ENCODE measurements around the gene HIVEP3. TPM values are rescaled to one million over a fixed set of nuclear protein-coding genes. Genes with fewer than 3 reads are reported as not detected.

The HIVEP3 gene
- total RNA-seq, 5 donors from 2014 or later (not counting 1 experiment from before 2014, with no cell fraction given) = 7.0 to 15.3 (median 8.8) TPM

DNA sequence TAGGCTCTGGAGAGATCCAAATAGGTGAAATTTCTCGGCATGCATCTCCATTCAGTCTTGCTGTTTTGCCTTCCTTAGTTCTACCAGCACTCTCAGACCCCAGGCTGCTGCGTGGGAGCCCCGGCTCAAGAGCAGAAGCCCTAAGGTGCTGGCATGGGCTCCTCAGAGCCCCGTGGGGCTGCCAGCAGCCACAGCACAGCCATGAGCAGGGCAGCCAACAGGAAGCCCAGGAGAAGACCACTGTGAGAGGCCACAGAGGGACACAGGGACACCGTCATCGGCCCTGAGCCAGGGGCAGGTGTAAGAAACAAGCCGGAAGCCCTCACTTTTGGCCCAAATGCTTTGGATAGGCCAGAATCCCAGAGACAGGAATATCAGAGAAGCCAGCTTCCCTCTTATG is 66.6 kb downstream of the HIVEP3 start:
- no peaks in the 10 kb centered on the region for H3K27me3 Mint-ChIP-seq
- WGBS (ENCODE audit: insufficient coverage) = 91% methylated on average over 5 of the region's 7 CpGs
- Histone ChIP-seq H3K4me3 (ENCODE audit: control insufficient read depth in 1 of 2, extremely low read depth in 1 of 2, low read length in 1 of 2) (no peak overlapping the region), H3K9me3 (no peaks in the 10 kb centered on the region), H3K27ac (ENCODE audit: low read length) (no peak overlapping the region), H3K36me3 (ENCODE audit: control insufficient read depth in 2 of 2, extremely low read depth in 1 of 2, insufficient read depth in 1 of 2, low read length in 1 of 2) (no peaks in the 10 kb centered on the region), H3K27me3 (replicated peaks in 1 of 2; ENCODE audit: control insufficient read depth in 2 of 2, extremely low read depth in 1 of 2, insufficient read depth in 2 of 2, low read length in 1 of 2) (no peaks in the 10 kb centered on the region), H3K4me1 (ENCODE audit: control insufficient read depth in 1 of 2, extremely low read depth in 1 of 2, insufficient read depth in 2 of 2, low read length in 2 of 2) (peaks cover 0 to 3% of the 10 kb centered on the region in 2 experiments)
- H3K9me3 Mint-ChIP-seq = peaks cover 0 to 4% (median 0%) of the 10 kb centered on the region in 3 donors
- CTCF ChIA-PET = no interaction called here
- ATAC-seq (replicated peaks in 1 of 4) (no peak), DNase-seq (no peak)
- H3K36me3 Mint-ChIP-seq = peaks cover 19% of the 10 kb centered on the region
- no peak overlapping the region for H3K27ac Mint-ChIP-seq
- no peak overlapping the region for H3K4me3 Mint-ChIP-seq
- POLR2A ChIA-PET = no interaction called here
- peaks cover 13 to 18% (median 15%) of the 10 kb centered on the region in 3 donors for H3K4me1 Mint-ChIP-seq

DNA sequence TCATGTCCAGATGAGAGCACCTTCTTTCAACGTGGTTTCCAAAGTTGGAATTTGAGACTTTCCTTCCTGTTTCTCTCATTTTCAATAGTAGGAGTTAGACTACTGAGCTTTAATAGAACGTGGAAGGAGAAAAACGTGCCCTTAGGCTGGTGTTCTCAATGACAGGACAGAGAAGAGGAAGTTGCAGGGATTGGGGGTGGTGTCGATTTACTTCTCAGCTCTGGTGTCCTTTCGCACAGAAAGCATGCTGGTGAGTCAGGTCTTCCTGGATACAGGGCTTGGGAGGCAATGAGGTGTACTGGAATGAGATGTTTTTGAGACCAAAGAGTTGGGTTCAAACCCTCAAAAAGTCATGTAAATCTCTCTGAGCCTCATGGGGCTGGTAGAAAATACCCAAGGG is 67.1 kb downstream of the HIVEP3 start:
- H3K9me3 Mint-ChIP-seq = peaks cover 0 to 4% (median 0%) of the 10 kb centered on the region in 3 donors
- Histone ChIP-seq H3K27me3 (replicated peaks in 1 of 2; ENCODE audit: control insufficient read depth in 2 of 2, extremely low read depth in 1 of 2, insufficient read depth in 2 of 2, low read length in 1 of 2) (no peaks in the 10 kb centered on the region), H3K4me1 (ENCODE audit: control insufficient read depth in 1 of 2, extremely low read depth in 1 of 2, insufficient read depth in 2 of 2, low read length in 2 of 2) (peaks cover 0 to 3% of the 10 kb centered on the region in 2 experiments), H3K9me3 (no peaks in the 10 kb centered on the region), H3K27ac (ENCODE audit: low read length) (no peak overlapping the region), H3K4me3 (ENCODE audit: control insufficient read depth in 1 of 2, extremely low read depth in 1 of 2, low read length in 1 of 2) (no peak overlapping the region), H3K36me3 (ENCODE audit: control insufficient read depth in 2 of 2, extremely low read depth in 1 of 2, insufficient read depth in 1 of 2, low read length in 1 of 2) (no peaks in the 10 kb centered on the region)
- DNase-seq (peak in 1 of 35 experiments; percentile 6), ATAC-seq (replicated peaks in 1 of 4) (no peak)
- no peaks in the 10 kb centered on the region for H3K27me3 Mint-ChIP-seq
- no peak overlapping the region for H3K27ac Mint-ChIP-seq
- peaks cover 15 to 23% (median 16%) of the 10 kb centered on the region in 3 donors for H3K4me1 Mint-ChIP-seq
- ChIA-PET POLR2A (no interaction called here), CTCF (no interaction called here)
- H3K4me3 Mint-ChIP-seq = no peak overlapping the region
- 82% methylated on average over 4 of the region's 5 CpGs for WGBS (ENCODE audit: insufficient coverage)
- H3K36me3 Mint-ChIP-seq = peaks cover 24% of the 10 kb centered on the region

GRCh38 chr1:41850029-41850428 is 68.7 kb downstream of the HIVEP3 start:
- Mint-ChIP-seq H3K36me3 (peaks cover 21% of the 10 kb centered on the region), H3K9me3 (no peaks in the 10 kb centered on the region), H3K4me3 (no peak overlapping the region), H3K27me3 (no peaks in the 10 kb centered on the region), H3K4me1 (peaks cover 15 to 23% (median 16%) of the 10 kb centered on the region in 3 donors), H3K27ac (no peak overlapping the region)
- H3K9me3 ChIP-seq = no peaks in the 10 kb centered on the region
- no CpG with 5 or more reads among the region's 2 CpGs for WGBS (ENCODE audit: insufficient coverage)
- DNase-seq (peak in 1 of 35 experiments; percentile 31), ATAC-seq (replicated peaks in 1 of 4) (peak; percentile 40 to 93 (median 53))
- H3K27me3 ChIP-seq (replicated peaks in 1 of 2; ENCODE audit: control insufficient read depth in 2 of 2, extremely low read depth in 1 of 2, insufficient read depth in 2 of 2, low read length in 1 of 2) = no peaks in the 10 kb centered on the region
- H3K36me3 ChIP-seq (ENCODE audit: control insufficient read depth in 2 of 2, extremely low read depth in 1 of 2, insufficient read depth in 1 of 2, low read length in 1 of 2) = no peaks in the 10 kb centered on the region
- ChIA-PET POLR2A (no interaction called here), CTCF (no interaction called here)
- H3K4me1 ChIP-seq (ENCODE audit: control insufficient read depth in 1 of 2, extremely low read depth in 1 of 2, insufficient read depth in 2 of 2, low read length in 2 of 2) = peaks cover 0 to 3% of the 10 kb centered on the region in 2 experiments
- no peak overlapping the region for H3K4me3 ChIP-seq (ENCODE audit: control insufficient read depth in 1 of 2, extremely low read depth in 1 of 2, low read length in 1 of 2)
- H3K27ac ChIP-seq (ENCODE audit: low read length) = no peak overlapping the region

DNA sequence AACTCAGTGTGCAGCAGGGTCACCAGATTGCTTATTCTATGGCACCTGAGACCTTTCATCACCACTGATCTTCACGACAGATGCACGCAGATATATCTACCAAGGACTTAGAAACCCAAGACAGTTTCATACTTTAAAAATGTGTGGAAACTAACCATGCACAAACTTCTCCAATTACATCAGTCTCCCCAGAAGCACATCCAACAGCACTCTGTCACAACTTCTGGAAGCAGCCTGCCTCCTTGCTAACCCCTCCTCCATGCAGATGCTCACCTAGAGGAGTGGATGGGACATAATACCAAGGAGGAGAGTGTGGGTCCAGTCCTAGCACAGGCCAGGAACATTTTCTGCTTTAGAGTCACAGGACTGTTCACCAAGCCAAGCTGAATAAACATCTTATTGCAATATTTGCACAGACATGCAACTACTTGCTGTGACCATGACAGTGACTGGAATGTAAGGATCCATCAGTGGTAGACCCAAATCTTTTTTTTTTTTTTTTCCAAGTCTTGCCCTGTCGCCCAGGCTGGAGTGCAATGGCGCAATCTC is 69.4 kb downstream of the HIVEP3 start:
- Histone ChIP-seq H3K4me3 (ENCODE audit: control insufficient read depth in 1 of 2, extremely low read depth in 1 of 2, low read length in 1 of 2) (no peak overlapping the region), H3K9me3 (no peaks in the 10 kb centered on the region), H3K27me3 (replicated peaks in 1 of 2; ENCODE audit: control insufficient read depth in 2 of 2, extremely low read depth in 1 of 2, insufficient read depth in 2 of 2, low read length in 1 of 2) (no peaks in the 10 kb centered on the region), H3K27ac (ENCODE audit: low read length) (no peak overlapping the region), H3K4me1 (ENCODE audit: control insufficient read depth in 1 of 2, extremely low read depth in 1 of 2, insufficient read depth in 2 of 2, low read length in 2 of 2) (peaks cover 0 to 3% of the 10 kb centered on the region in 2 experiments), H3K36me3 (ENCODE audit: control insufficient read depth in 2 of 2, extremely low read depth in 1 of 2, insufficient read depth in 1 of 2, low read length in 1 of 2) (no peaks in the 10 kb centered on the region)
- ChIA-PET CTCF (no interaction called here), POLR2A (no interaction called here)
- H3K9me3 Mint-ChIP-seq = no peaks in the 10 kb centered on the region
- DNase-seq (no peak), ATAC-seq (replicated peaks in 1 of 4) (no peak)
- H3K36me3 Mint-ChIP-seq = peaks cover 21% of the 10 kb centered on the region
- H3K27me3 Mint-ChIP-seq = no peaks in the 10 kb centered on the region
- 93% methylated on average over 2 of the region's 4 CpGs for WGBS (ENCODE audit: insufficient coverage)
- H3K27ac Mint-ChIP-seq = no peak overlapping the region
- H3K4me1 Mint-ChIP-seq = peaks cover 15 to 23% (median 16%) of the 10 kb centered on the region in 3 donors
- H3K4me3 Mint-ChIP-seq = no peak overlapping the region

- no peaks in the 10 kb centered on the region for H3K9me3 Mint-ChIP-seq
- POLR2A ChIA-PET = interaction anchor here in 1 of 2 donors (0.6 kb wide), 1 partner anchor 50 kb away, joined by 3 read pairs; no protein-coding TSS in a partner anchor
- no peak overlapping the region for H3K27ac Mint-ChIP-seq
- 92% methylated on average over 7 of the region's 7 CpGs for WGBS (ENCODE audit: insufficient coverage)
- Histone ChIP-seq H3K27ac (ENCODE audit: low read length) (no peak overlapping the region), H3K4me1 (ENCODE audit: control insufficient read depth in 1 of 2, extremely low read depth in 1 of 2, insufficient read depth in 2 of 2, low read length in 2 of 2) (peaks cover 0 to 3% of the 10 kb centered on the region in 2 experiments), H3K36me3 (ENCODE audit: control insufficient read depth in 2 of 2, extremely low read depth in 1 of 2, insufficient read depth in 1 of 2, low read length in 1 of 2) (no peaks in the 10 kb centered on the region), H3K27me3 (replicated peaks in 1 of 2; ENCODE audit: control insufficient read depth in 2 of 2, extremely low read depth in 1 of 2, insufficient read depth in 2 of 2, low read length in 1 of 2) (no peaks in the 10 kb centered on the region), H3K4me3 (ENCODE audit: control insufficient read depth in 1 of 2, extremely low read depth in 1 of 2, low read length in 1 of 2) (no peak overlapping the region), H3K9me3 (no peaks in the 10 kb centered on the region)
- no peak overlapping the region for H3K4me3 Mint-ChIP-seq
- no peak for DNase-seq
- peaks cover 11 to 23% (median 16%) of the 10 kb centered on the region in 3 donors for H3K4me1 Mint-ChIP-seq
- peaks cover 20% of the 10 kb centered on the region for H3K36me3 Mint-ChIP-seq
- H3K27me3 Mint-ChIP-seq = no peaks in the 10 kb centered on the region
- ATAC-seq (replicated peaks in 1 of 4) = no peak
- CTCF ChIA-PET = no interaction called here
Observed at GRCh38 chr1:41848216-41848952, 70.3 kb downstream of the HIVEP3 start.

DNA sequence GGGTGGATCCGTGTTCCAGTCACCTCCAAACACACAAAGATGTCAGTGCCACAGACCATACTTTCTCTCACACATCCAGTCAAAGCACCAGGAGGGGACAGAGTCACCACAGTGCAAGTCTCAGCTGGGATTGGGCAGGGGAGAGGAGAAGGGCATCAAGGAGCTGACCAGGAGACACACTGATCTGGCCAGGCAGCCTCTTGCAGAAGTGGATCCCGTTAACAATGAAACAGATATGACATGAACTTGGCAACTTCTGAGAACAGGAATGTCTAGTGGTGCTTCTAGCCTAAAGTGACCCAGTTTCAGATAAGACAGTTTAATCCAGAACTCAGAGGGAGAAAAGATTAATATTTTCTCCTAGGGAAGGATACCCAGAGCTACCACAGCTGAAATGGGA is 71.0 kb downstream of the HIVEP3 start:
- whole genome bisulfite sequencing (ENCODE audit: insufficient coverage) = 100% methylated on average over 1 of the region's 2 CpGs
- DNase-seq (no peak), ATAC-seq (replicated peaks in 1 of 4) (no peak)
- Histone ChIP-seq H3K36me3 (ENCODE audit: control insufficient read depth in 2 of 2, extremely low read depth in 1 of 2, insufficient read depth in 1 of 2, low read length in 1 of 2) (no peaks in the 10 kb centered on the region), H3K4me1 (ENCODE audit: control insufficient read depth in 1 of 2, extremely low read depth in 1 of 2, insufficient read depth in 2 of 2, low read length in 2 of 2) (peaks cover 0 to 3% of the 10 kb centered on the region in 2 experiments), H3K27ac (ENCODE audit: low read length) (no peak overlapping the region), H3K4me3 (ENCODE audit: control insufficient read depth in 1 of 2, extremely low read depth in 1 of 2, low read length in 1 of 2) (no peak overlapping the region), H3K27me3 (replicated peaks in 1 of 2; ENCODE audit: control insufficient read depth in 2 of 2, extremely low read depth in 1 of 2, insufficient read depth in 2 of 2, low read length in 1 of 2) (no peaks in the 10 kb centered on the region), H3K9me3 (no peaks in the 10 kb centered on the region)
- no peak overlapping the region for H3K4me3 Mint-ChIP-seq
- no peaks in the 10 kb centered on the region for H3K27me3 Mint-ChIP-seq
- H3K27ac Mint-ChIP-seq = no peak overlapping the region
- no peaks in the 10 kb centered on the region for H3K9me3 Mint-ChIP-seq
- CTCF ChIA-PET = no interaction called here
- H3K36me3 Mint-ChIP-seq = peaks cover 15% of the 10 kb centered on the region
- POLR2A ChIA-PET = interaction anchor here in 1 of 2 donors (0.6 kb wide), 1 partner anchor 49 kb away, joined by 3 read pairs; no protein-coding TSS in a partner anchor
- peaks cover 7 to 21% (median 16%) of the 10 kb centered on the region in 3 donors for H3K4me1 Mint-ChIP-seq

All from T-cell (primary cell).